ENCODE data around the gene RBM38.

DNA sequence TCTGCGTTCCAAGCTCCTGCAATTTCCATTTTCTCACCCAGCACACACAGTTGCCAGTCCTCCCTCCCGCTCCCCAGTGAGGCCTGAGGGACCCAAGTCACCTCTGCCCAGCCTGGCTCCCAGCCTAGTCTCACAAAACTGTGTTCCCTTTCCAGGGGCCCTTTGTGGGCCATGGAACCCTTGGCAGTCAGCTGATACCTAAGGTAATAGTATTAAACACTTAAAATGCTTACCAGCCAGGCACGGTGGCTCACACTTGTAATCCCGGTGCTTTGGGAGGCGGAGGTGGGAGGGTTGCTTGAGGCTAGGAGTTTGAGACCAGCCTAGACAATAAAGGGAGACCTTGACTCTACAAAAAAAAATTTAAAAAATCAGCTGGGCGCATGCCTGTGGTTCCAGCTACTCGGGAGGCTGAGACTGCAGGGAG, 3.2 kb upstream of the RBM38 start:
- no peak for TF ChIP-seq EZH2 (IDR thresholded peaks at IDR 0.05)
- no peak for TF ChIP-seq POLR2AphosphoS5 (IDR thresholded peaks at IDR 0.05; ENCODE audit: borderline replicate concordance, low read depth, low read length)
- no peak for TF ChIP-seq FOXP2 (optimal IDR thresholded peaks at IDR 0.05; ENCODE audit: control extremely low read depth, extremely low read length, insufficient read depth)

All from SK-N-MC (cell line).